Measurements from ENCODE around the gene NEK8. TPM values are rescaled to one million over a fixed set of nuclear protein-coding genes. Genes with fewer than 3 reads are reported as not detected.

The NEK8 gene
- total RNA-seq, 2 experiments from 2014 or later = 4.7 to 5.2 TPM

GRCh38 chr17:28685366-28685765 is 43.2 kb upstream of the NEK8 start:
- H3K4me3 ChIP-seq (ENCODE audit: low read length) = no peak overlapping the region
- Mint-ChIP-seq H3K9me3 (no peaks in the 10 kb centered on the region), H3K27ac (no peak overlapping the region), H3K4me1 (ENCODE audit: low read depth) (no peaks in the 10 kb centered on the region), H3K27me3 (no peaks in the 10 kb centered on the region), H3K4me3 (no peak overlapping the region), H3K36me3 (ENCODE audit: low read depth) (peaks cover 98% of the 10 kb centered on the region)
- H3K9me3 ChIP-seq (ENCODE audit: control insufficient read depth in 1 of 2, insufficient read depth in 1 of 2, low read length in 2 of 2) = no peaks in the 10 kb centered on the region
- ATAC-seq (ENCODE audit: poor library complexity) (no peak), DNase-seq (no peak)
- POLR2A ChIA-PET = no interaction called here
- TF ChIP-seq CTCF (IDR thresholded peaks at IDR 0.05) = no peak
- intact Hi-C loops (cut with DNase I, micrococcal nuclease) = no loop called here
- peaks cover 99% of the 10 kb centered on the region for H3K36me3 ChIP-seq (ENCODE audit: insufficient read depth, low read length)
- H3K27ac ChIP-seq (ENCODE audit: low read depth in 1 of 2, low read length in 2 of 2) = no peak overlapping the region
- no peaks in the 10 kb centered on the region for H3K4me1 ChIP-seq (ENCODE audit: insufficient read depth, low read length)
- no peaks in the 10 kb centered on the region for H3K27me3 ChIP-seq (ENCODE audit: control insufficient read depth in 1 of 2, insufficient read depth in 2 of 2, low read length in 2 of 2)
- CTCF ChIA-PET = no interaction called here

- H3K36me3 Mint-ChIP-seq (ENCODE audit: low read depth) = peaks cover 98% of the 10 kb centered on the region
- H3K27me3 Mint-ChIP-seq = no peaks in the 10 kb centered on the region
These were observed 42.3 kb upstream of the NEK8 start for GRCh38 chr17:28686296-28686695.

GRCh38 chr17:28688481-28688880 is 40.1 kb upstream of the NEK8 start:
- H3K9me3 Mint-ChIP-seq = no peaks in the 10 kb centered on the region
- H3K4me3 ChIP-seq (ENCODE audit: low read length) = no peak overlapping the region
- no peaks in the 10 kb centered on the region for H3K27me3 ChIP-seq (ENCODE audit: control insufficient read depth in 1 of 2, insufficient read depth in 2 of 2, low read length in 2 of 2)
- intact Hi-C loops (cut with DNase I, micrococcal nuclease) = no loop called here
- no peak overlapping the region for H3K4me3 Mint-ChIP-seq
- peaks cover 91% of the 10 kb centered on the region for H3K36me3 ChIP-seq (ENCODE audit: insufficient read depth, low read length)
- ChIA-PET CTCF (no interaction called here), POLR2A (interaction anchor here (1.4 kb wide), 1 partner anchor 41 kb away, joined by 3 read pairs; no protein-coding TSS in a partner anchor)
- H3K4me1 ChIP-seq (ENCODE audit: insufficient read depth, low read length) = no peaks in the 10 kb centered on the region
- H3K27ac ChIP-seq (ENCODE audit: low read depth in 1 of 2, low read length in 2 of 2) = no peak overlapping the region
- no peak for TF ChIP-seq CTCF (IDR thresholded peaks at IDR 0.05)
- peaks cover 92% of the 10 kb centered on the region for H3K36me3 Mint-ChIP-seq (ENCODE audit: low read depth)
- no peaks in the 10 kb centered on the region for H3K27me3 Mint-ChIP-seq
- no peak overlapping the region for H3K27ac Mint-ChIP-seq
- H3K4me1 Mint-ChIP-seq (ENCODE audit: low read depth) = no peaks in the 10 kb centered on the region
- no peak for DNase-seq
- no peak for ATAC-seq (ENCODE audit: poor library complexity)
- H3K9me3 ChIP-seq (ENCODE audit: control insufficient read depth in 1 of 2, insufficient read depth in 1 of 2, low read length in 2 of 2) = no peaks in the 10 kb centered on the region

More at GRCh38 chr17:28686296-28686695, 42.3 kb upstream of the NEK8 start:
- DNase-seq (no peak), ATAC-seq (ENCODE audit: poor library complexity) (no peak)
- no peaks in the 10 kb centered on the region for H3K27me3 ChIP-seq (ENCODE audit: control insufficient read depth in 1 of 2, insufficient read depth in 2 of 2, low read length in 2 of 2)
- no peaks in the 10 kb centered on the region for H3K9me3 Mint-ChIP-seq
- no peaks in the 10 kb centered on the region for H3K4me1 Mint-ChIP-seq (ENCODE audit: low read depth)
- no peaks in the 10 kb centered on the region for H3K9me3 ChIP-seq (ENCODE audit: control insufficient read depth in 1 of 2, insufficient read depth in 1 of 2, low read length in 2 of 2)
- H3K36me3 ChIP-seq (ENCODE audit: insufficient read depth, low read length) = peaks cover 99% of the 10 kb centered on the region
- H3K4me3 ChIP-seq (ENCODE audit: low read length) = no peak overlapping the region
- intact Hi-C loops (cut with DNase I, micrococcal nuclease) = no loop called here
- H3K27ac ChIP-seq (ENCODE audit: low read depth in 1 of 2, low read length in 2 of 2) = no peak overlapping the region
- no peaks in the 10 kb centered on the region for H3K4me1 ChIP-seq (ENCODE audit: insufficient read depth, low read length)
- ChIA-PET CTCF (no interaction called here), POLR2A (no interaction called here)
- no peak overlapping the region for H3K27ac Mint-ChIP-seq
- no peak for TF ChIP-seq CTCF (IDR thresholded peaks at IDR 0.05)
- no peak overlapping the region for H3K4me3 Mint-ChIP-seq
